Sciatic nerve (tissue), 2 donors: ENCODE data around the gene PIAS3. TPM values are rescaled to one million over a fixed set of nuclear protein-coding genes. Genes with fewer than 3 reads are reported as not detected.
A peak's percentile ranks its signal among the peaks of the same experiment; 100 is the strongest.

Experiments used
- ATAC-seq: fragments of 200-7000 bp; cut with Tn5 transposase; one replicate; pipeline ENCODE4 v1.9.1; 2020; ENCODE audit warnings: mild to moderate bottlenecking, moderate library complexity
- DNase-seq: peaks from one replicate; pipeline ENCODE4 v3.0.0-alpha.2; 2020; ENCODE audit warnings: low spot score
- intact Hi-C: fragments of 100-400 bp; cut with DNase I; formaldehyde crosslinking; loops from one replicate; pipeline ENCODE4 v1.14.2; 2022
- total RNA-seq: library from RNA; stranded (reverse); fragmentation: NEBNext Ultra II Directional; extraction: Animal tissue kit (Norgen Biotek cat#: 25700); gene quantifications from one replicate; pipeline ENCODE4 v1.2.1, GENCODE V29; 2021
- donor health status: DM: no; HTN: no; CAD: no.
- donor health status: DM: no; HTN: no; CAD: no.

PIAS3 gene
- total RNA-seq, result 44.5 TPM

DNA sequence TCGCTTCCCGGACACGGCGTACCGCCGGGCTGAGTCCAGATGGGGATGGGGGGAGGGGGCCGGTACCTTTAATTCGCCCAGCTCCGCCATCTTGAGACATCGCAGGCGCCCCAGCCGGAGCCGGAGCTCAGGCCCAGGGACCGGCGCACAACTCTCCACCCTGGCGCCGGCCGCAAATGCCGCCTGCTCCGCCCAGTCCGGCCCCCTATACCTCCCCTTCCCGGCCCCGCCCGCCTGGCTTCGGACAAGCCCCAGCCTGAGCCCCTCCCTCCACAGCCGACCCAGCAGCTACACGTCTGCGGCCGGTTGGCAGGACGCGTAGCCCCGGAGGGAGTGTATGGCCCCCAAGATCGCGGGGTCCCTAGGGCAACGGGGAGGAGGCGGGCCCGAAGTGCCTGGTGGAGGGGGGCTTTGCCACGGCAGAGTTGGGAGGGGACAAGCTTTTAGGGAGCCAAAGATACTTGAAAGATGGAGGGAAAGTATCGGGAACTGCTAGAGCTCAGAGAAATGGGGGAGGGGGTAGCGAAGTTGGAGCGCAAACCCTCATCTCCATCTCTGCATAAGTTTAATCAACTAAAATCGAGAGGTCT, at the start of gene PIAS3:
TSS of gene PIAS3 (minus strand) at position 181 of the 590 bp plus-strand sequence. CDS start at position 90, 91 bp downstream.
- ATAC-seq (peak; percentile 97), DNase-seq (peak; percentile 97)
- intact Hi-C loops, result no loop called here

DNA sequence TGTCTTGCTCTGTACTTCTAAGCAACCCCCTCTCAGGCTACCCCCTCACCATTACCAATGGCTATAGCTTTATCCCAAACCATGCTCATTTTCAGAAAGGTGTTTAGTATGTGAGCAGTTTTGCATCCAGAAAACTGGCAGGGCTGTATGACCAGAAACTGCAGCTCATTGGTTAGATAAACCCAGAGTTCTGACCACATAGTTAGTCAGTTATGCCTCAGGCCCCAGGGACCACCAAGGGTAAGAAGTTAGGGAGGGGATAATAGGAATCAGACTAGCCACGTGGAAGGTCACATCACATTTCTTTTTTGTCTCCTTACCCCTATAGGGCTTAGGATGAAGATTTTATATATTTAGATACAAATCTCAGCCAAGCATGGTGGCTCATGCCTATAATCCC, 49.8 kb upstream of the PIAS3 start:
- DNase-seq, result no peak
- intact Hi-C loops, result no loop called here
- no peak for ATAC-seq

DNA sequence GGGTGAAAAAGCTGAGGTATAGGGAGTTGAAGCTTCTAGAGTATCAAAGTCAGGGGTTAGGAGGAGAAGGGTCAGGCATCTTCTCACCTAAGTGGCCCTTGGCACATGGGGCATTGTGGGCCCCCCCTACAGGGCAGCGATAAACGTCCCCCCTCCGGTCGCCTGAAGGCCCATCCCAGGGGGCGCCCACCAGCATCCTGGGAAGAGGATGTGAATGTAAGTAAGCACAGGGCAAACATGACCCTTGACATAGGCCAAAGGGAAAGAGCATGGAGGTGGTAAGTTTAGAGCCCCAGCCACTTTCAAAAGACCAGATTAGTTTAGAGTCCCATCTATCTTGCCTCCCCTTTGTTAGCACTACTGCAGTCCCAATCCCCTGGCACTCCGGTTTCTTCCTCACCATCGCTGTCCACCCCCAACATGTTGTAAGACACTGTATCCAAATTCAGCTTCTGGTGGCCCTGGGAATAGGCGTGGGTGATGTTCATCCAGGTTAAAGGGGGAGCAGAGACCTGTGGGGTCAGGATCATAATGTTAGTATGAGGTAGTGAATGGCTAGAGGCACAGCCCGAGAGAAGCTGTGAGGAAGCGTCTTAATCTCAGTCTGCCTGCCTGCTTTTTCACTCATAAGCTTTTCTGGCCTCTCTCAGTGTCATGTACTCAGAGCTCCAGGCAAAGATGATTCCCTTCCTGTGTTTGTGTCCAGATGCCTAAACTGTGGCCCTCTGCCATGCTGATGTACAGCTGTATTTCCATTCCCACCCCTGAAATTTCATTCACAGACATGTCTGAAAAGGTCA, 48.3 kb upstream of the PIAS3 start:
- DNase-seq (peak; percentile 45), ATAC-seq (no peak)
- intact Hi-C loops, result no loop called here

DNA sequence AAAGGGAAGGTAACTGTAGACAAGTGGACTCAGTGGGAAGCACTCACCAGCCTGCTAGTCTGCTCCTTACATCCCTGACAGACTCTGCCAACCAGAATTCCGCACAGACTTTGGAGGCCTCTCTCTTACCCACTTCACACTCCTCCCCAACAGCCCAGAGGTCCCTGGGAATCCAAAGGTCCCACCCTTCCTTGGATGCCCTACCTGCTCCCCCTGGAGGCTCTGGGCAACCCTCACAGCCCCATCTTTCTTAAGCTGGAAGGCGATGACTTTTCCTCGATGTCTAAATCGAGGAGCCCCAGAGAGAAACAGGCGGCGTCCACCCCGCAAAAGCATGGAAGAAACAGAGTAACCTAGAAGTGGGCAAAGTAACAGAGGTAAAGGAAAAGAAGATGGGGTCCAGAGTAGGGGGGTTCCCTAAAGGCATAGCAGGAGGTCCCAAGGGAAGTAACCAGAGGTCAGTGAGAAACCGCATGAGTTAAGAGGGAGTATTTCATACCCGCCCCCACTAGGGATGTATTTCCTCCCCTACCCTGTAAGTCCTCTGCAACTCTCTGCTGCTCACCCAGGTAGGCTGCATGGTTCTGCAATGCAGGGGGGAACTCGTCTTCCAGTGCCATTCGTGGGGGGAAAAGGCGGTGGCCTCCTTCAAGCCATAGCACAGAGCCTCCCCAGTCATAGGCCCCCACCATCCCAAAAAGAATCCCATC, 42.6 kb upstream of the PIAS3 start:
- ATAC-seq, result no peak
- intact Hi-C loops, result no loop called here

DNA sequence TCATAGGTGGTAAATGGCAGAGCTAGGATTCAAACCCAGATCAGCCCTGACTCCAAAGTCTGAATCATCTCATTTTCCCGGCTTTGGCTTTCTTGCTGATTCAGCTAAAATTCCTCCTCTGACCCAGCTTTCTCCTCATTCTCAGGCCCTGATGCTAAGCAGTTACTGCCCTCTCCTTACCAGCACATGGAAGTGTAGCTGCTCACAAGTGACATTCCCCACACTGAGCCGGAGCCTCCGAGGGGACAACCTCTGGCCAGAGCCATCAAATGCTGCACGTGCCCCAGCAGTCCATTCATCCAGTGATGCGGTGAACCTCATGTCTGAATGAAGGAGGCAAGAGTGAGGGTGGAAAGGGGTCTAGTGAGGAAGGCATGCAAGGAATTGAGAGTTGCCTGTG, 39.9 kb upstream of the PIAS3 start:
- intact Hi-C loops, result no loop called here
- DNase-seq, result no peak
- ATAC-seq, result no peak

More for the DNA sequence above, 42.6 kb upstream of the PIAS3 start:
- DNase-seq, result no peak

DNA sequence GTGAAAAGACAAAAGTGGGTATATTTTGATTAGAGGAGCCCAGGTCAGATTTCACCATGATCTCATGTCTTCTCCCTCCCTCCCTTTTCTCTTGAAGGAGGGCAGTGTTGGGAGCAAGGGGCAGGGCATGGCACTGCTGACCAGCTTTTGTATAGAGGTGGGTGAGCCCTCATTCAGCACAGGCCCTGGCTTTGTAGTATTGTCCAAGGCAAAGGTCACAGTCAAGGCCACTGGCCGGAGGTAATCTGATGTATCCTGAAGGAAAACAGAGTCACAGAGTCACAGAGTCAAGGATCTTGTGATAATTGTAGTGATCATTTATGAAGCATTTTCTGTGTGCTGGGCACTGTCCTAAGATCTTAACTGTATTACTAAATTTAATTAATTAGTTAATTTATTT, 39.1 kb upstream of the PIAS3 start:
- intact Hi-C loops, result no loop called here
- DNase-seq (no peak), ATAC-seq (no peak)

DNA sequence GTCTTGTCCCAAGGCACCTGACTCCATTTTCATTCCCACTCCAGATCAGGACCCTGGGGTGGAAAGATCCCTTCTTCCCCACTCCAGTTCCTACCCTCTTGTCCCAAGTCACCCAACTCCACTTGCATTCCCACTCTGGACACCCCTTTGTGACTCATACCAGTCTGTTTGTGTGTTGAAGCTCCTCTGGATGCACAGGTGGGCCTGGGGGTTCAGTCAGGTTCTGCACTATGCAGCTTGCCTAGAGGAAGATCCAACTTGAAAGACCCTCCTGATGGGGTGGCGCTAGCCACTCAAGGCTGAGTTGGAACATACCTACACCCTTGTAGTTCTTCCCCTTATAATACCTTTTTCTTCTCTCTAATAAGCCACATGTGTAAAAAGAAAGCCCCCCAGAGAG, 36.6 kb upstream of the PIAS3 start:
- ATAC-seq (no peak), DNase-seq (no peak)
- intact Hi-C loops, result no loop called here

DNA sequence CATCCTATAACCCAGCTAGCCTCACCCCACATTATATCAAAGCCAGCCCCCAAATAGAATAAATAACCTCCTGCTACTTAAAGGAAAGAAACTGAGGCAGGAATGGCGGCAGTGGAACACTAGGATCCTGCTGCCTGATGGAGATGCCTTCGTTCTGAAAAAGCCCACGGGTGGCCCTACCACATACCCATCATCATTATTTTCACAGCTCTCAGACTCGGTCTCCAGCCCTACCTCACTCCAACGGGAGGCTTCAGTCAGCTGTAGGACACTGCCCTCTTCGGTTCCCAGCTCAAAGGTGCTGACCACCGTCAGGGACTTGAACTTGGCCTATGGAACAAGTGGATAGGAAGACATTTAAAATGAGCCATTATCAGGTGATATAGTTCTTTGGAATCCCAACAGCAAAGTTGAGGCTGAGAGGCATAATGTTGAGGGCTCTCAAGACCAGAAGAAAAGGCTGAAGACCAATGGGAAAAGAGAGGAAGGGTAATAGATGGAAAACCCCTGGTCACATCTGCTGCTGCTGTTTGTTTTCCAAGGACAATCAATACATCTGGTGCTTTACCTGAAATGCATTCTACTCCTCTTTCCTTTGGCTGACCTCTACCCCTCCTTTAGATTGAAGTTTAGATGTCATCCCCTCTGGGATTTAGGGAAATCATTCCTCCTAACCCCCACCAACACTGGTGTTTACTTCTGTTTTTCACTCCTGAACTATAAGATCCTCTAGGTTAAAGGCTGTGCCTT, 34.6 kb upstream of the PIAS3 start:
- no peak for DNase-seq
- ATAC-seq, result no peak
- intact Hi-C loops, result no loop called here

DNA sequence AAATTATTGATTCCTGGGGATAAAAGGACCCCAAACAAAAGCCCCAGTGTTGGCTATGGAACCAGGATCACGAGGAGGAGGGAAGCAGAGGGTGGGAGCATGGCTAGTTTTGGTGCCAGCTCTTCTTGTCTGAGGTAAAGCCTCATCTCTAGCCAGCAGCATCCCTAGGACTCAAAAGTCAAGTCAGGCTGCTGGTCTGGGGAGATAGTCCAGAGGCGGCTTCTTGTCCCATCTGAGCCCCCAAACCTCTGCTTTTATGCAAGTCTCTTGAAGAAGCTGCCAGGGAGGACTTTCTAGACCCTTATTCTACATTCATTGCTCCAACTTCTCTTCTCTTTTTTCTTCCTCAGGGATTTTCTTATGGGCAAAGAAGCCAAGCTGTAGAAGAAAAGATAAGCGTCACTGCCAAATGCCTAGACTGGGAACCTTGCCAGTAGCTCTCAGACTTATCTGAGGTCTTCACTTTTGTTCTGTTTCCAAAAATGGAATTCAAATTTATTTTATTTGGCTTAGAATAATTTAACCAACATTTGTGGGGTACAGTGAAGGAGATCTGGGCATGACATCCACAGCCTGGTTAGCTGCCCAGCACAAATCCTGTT, 33.7 kb upstream of the PIAS3 start:
- DNase-seq (no peak), ATAC-seq (peak; percentile 45)
- intact Hi-C loops, result no loop called here

DNA sequence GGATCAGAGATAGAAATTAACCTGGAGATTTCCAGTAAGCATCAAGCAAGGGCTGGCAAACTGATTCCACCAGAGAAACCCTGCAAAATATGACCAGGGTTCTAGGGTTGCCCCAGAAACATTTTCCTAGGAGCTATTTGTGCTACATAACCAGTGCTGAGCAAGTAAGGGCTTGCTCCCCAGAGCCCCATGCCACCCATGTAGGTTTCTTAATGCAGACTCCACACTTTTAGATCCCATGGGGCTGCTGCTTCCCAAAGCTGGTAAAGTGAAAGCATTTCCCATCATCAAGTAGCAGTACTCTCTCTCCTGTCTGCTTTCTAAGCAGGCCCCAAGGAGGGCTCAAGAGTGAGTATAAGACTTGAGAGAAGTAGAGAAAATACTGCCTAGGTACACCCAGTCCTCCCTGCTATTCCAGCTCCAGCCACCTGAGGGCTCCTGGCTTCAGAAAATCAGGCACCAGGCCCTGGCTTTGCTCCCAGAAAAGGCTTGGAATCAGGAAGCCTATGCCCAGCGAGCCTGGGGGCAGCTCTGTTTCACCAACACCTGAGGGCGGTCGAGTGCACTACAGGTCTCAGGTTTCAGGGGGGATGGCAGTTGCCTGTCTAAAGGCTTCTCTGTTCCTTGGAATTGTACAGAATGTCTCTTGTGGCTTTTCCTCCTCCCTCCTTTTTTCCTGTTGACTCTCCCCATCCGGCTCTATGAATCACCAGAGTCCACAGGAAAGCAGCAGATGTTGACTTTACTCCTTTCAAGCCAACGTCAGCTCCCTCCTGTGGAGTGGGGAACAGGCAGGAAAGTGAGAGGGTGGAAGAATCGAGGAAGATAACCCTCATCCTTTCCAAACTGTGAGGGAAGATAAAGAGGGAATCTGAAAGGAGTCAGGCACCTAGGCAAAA, 33.0 kb upstream of the PIAS3 start:
- DNase-seq (peak; percentile 96), ATAC-seq (peak; percentile 96)
- intact Hi-C loops, result no loop called here

DNA sequence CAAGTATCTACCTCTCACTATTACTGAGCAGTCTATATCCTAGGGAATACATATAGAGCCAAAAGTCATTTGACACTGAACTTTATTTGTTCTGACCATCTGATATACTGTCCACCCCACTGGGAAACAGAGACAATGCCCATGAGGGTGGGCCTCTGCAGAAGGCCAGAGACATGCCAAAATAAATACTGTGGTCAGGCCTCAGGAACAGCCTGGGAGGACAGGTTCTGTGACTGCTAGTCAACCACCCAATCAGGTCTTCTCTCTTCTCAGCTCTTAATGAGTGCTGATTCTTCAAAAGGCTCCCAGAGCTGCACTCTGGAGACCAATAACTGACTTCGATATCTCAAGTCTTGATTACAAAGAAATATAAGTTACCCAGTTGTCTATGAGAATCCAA, 32.3 kb upstream of the PIAS3 start:
- ATAC-seq (peak; percentile 20), DNase-seq (no peak)
- intact Hi-C loops, result no loop called here

DNA sequence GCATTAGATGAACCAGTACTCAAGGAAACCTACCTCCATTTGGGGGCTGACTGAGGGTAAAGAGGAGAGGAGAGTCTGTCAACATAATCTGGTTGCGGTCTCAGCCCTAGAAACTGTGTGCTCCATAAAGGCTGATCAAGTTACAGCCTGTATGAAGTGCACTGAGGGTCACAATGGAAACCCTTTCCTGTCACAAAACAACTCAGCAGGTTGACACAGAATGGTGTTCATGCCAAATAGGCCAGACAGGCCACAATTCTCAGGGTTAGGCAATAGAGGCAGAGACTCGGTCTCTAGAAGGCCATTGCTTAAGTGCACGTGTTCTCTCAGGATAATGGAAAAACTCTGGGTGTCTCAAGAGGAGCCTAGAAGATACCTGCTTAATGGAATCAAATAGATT, 30.8 kb upstream of the PIAS3 start:
- no peak for ATAC-seq
- DNase-seq, result no peak
- intact Hi-C loops, result no loop called here

DNA sequence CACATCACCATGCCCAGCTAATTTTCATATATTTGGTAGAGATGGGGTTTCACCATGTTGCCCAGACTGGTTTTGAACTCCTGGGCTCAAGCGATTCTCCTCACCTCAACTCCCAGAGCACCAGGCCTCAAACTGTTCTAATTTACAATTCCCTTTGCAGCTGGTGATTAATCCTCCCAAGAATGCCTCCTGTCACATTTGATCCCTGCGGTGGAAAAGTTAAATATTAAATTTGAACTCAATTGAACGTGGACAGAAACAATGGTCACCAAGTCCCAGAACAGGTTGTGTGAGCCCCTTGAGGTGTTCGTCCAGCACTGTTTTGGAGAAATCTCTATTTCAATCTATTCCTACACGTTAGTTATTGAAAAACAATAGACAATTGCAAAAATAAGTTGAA, 28.8 kb upstream of the PIAS3 start:
- no peak for DNase-seq
- intact Hi-C loops, result no loop called here

DNA sequence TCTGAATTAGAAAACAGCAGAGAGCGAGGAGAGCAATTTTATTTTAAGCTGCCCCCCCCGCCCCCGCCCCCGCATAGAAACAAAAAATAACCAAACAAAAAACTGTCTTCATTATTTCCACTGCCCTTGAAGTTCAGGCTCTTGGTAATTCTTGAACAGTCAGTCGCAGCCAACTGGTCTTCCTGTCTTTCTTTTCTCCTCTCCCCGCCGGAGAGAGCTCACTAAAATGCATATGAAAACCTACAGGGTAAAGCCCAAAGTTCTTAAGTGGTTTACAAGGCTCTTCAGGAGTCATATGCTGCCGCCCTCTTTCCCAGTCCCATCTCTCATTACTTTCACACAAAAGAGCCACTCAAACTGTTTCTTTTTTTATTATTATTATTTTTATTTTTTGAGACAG, 27.9 kb upstream of the PIAS3 start:
- DNase-seq (no peak), ATAC-seq (no peak)
- intact Hi-C loops, result no loop called here

More for the DNA sequence above, 28.8 kb upstream of the PIAS3 start:
- no peak for ATAC-seq

DNA sequence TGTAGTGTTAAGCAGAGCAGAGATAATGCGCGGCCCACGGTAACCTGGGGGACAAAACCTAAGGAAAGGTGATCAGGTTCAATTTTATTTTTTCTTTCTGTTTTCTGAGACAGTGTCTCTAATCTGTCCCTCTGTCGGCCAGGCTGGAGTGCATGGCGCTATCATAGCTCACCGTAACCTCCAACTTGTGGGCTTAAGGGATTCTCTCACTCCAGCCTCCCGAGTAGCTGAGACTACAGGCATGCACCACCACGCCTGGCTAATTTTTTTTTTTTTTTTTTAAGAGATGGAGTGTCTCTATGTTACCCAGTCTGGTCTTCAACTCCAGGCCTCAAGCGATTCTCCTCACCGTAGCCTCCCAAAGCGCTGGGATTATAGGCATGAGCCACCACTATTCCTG, 27.5 kb upstream of the PIAS3 start:
- DNase-seq (no peak), ATAC-seq (peak; percentile 43)
- intact Hi-C loops, result no loop called here

DNA sequence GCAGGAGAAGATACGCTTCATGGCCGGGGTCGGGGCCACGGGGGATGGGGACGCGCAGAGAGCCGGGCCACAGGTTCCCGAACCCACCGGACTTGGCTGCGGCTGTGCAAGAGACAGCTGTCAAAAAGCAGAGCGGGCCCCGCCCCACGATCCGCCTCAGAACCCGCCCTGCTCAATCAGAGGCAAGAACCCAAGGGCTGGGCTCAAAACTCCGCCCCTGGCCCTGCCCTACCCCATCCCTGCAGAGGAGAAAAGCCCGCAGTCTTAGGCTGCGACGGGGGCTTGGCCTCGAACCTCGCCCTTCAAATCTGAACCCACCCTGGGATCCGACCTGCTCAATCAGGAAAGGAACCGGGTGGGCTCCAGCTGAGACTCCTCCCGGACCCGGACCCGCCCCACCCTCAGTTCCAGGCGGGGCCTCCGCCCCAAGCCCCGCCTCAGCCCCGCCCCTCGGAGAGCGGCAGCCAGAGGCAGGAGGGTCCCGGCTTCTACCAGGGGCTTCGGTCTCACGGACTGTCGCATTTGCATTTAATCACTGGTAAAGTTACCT, 26.9 kb upstream of the PIAS3 start, which contains the start of gene ANKRD35:
TSS of gene ANKRD35 (minus strand) at position 129 of the 550 bp plus-strand sequence. CDS start at position 21, 108 bp downstream.
- DNase-seq (peak; percentile 91), ATAC-seq (peak; percentile 95)
- intact Hi-C loops, result no loop called here

DNA sequence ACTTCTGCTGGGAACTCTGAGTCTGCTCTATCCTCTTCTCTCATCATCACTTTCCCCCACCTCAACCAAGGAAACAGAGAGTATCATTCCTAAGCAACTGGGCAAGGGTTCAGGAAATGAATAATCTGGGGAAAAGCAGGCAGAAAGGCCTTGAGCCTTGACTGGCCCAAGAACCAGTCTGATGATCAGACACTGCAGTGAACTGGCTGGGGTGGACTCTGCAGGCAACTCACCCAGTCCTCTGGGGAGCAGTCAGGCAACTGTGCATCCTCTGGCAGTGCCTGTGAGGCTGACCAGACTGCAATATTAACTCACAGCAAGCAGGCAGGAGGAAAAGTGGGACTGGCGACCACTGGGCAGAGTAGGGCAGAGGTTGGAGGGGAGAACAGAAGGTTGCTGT, 25.8 kb upstream of the PIAS3 start:
- ATAC-seq, result no peak

DNA sequence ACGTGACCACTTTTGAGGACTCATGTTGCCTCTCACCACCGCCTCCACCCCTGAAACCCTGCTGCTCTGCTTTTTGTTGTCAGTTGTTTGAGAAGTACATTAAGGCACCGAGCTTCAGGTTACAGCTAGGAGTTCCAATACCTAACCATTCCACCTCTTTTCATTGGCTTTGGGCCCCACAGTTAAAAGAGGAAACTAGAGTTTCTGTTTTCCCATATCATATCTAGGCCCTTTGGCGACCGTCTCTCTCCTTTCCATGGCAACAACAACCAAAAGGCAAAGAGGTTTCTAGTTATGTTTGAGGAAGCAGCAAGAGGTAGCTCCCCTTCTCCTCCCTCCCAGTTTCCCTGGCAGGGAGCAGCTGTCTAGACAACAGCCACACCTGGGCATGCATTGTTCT, 20.9 kb upstream of the PIAS3 start:
- no peak for ATAC-seq
- no peak for DNase-seq
- intact Hi-C loops, result no loop called here

More for the DNA sequence above, 25.8 kb upstream of the PIAS3 start:
- intact Hi-C loops, result no loop called here
- DNase-seq, result no peak
